Mesodermal cell (in vitro differentiated cells): ENCODE data around the gene SH2D4B.

Experiments
- H3K27ac ChIP-seq: 2 replicates; pipeline ENCODE4 v1.7.0; 2013; ENCODE audit warnings: mild to moderate bottlenecking, low read depth, low read length, moderate library complexity; ENCODE audit not compliant: severe bottlenecking
- H3K36me3 ChIP-seq: 2 replicates; pipeline ENCODE4 v1.7.1; 2013; ENCODE audit warnings: mild to moderate bottlenecking, low read length, moderate library complexity; ENCODE audit not compliant: control insufficient read depth, insufficient read depth
- H3K4me1 ChIP-seq: one replicate; pipeline ENCODE4 v1.7.1; 2013; ENCODE audit warnings: mild to moderate bottlenecking, low read length; ENCODE audit not compliant: insufficient read depth, control insufficient read depth, poor library complexity, severe bottlenecking
- H3K4me3 ChIP-seq: 2 replicates; pipeline ENCODE4 v1.7.0; 2013; ENCODE audit warnings: low read length, control low read depth, mild to moderate bottlenecking; ENCODE audit not compliant: insufficient read depth, poor library complexity, severe bottlenecking; ENCODE audit errors: extremely low read depth
- H3K9me3 ChIP-seq: 2 replicates; pipeline ENCODE4 v1.7.1; 2013; ENCODE audit warnings: mild to moderate bottlenecking, low read length, moderate library complexity; ENCODE audit not compliant: control insufficient read depth
- WGBS, 2 experiments: methylation state at CpG; one replicate each; pipeline ENCODE4 v1.1.5; 2013; ENCODE audit warnings: missing lambda C conversion rate in 2 of 2; ENCODE audit not compliant: insufficient coverage in 2 of 2; 5-methylcytosine and 5-hydroxymethylcytosine counted together

Gene SH2D4B

DNA sequence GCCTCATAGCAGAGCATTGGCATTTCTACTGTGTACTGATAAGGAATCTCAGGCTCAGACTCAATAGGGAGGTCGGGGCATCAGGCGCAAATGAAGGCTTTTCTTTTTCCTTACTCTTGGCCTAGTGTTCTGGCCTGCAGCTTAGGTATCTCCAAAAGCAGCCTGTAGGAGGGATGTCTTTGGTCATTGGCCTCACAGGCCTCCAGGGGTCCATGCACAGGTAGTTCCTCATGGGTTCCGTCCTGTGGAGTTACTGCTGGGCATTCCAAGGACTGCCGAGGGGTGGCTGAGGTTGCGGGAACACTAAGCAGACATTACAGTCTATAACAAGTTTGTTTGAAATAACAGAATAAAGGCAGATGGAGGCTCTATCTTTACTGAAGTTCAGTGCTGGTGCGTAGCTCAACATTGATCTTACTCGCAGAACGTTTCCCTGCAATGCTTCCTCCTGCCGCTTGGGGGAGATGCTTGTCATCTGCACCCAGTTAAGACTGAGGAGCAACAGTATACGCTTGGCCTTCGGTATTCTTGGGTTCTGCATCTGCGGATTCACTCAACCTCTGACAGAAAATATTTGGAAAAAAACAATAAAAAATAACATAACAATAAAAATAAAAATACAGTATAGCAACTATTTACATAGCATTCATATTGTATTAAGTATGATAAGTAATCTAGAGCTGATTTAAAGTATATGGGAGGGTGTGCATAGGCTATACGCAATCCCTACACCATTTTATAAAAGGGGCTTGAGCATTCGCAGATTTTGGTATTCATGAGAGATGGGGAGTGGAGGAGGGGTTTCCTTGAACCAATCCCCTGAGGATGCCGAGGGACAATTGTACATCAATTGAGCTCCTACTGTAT is 58.9 kb downstream of the SH2D4B start:
- H3K36me3 ChIP-seq, result no peaks in the 10 kb centered on the region
- H3K9me3 ChIP-seq, result no peaks in the 10 kb centered on the region
- no peak overlapping the region for H3K4me3 ChIP-seq
- H3K27ac ChIP-seq, result no peak overlapping the region
- 39 to 56% methylated on average over 6 of the region's 15 CpGs for WGBS, 2 experiments
- no peaks in the 10 kb centered on the region for H3K4me1 ChIP-seq

DNA sequence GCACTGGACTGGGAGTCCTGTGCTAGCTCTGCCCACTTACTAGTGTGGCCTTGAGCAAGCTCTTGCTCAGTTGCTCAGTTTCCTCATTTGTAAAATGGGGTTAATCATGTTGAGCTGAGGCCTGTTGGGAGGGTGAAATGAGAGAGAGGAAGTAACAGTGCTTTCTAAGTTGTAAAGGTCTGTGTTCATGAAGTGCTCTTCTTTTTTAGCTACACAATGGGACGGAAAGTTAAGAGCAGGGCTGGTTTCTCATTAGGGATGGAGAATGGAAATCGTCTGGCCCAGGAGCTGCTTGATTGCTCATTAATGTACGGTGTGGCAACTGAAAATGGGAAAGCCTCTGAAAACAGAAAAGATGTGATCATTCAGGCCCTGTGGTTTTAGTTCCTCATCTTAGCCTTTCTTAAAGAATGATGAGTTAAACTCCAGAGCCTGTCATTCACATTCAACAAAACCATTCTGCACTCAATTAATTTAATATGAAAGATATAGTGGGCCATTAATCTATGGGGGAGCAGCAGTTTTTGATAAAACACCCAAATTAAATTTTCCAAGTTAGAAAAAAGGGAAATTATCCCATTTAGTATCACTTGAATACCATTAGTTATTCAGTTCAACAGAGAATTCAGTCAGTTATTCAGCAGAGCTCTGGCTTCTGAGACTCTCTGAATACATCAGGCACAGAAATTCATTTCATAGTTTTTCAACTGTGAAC is 60.5 kb downstream of the SH2D4B start:
- Histone ChIP-seq H3K4me3 (no peak overlapping the region), H3K36me3 (no peaks in the 10 kb centered on the region), H3K4me1 (no peaks in the 10 kb centered on the region), H3K27ac (no peak overlapping the region), H3K9me3 (no peaks in the 10 kb centered on the region)
- 91 to 93% methylated on average over 3 of the region's 3 CpGs for WGBS, 2 experiments

DNA sequence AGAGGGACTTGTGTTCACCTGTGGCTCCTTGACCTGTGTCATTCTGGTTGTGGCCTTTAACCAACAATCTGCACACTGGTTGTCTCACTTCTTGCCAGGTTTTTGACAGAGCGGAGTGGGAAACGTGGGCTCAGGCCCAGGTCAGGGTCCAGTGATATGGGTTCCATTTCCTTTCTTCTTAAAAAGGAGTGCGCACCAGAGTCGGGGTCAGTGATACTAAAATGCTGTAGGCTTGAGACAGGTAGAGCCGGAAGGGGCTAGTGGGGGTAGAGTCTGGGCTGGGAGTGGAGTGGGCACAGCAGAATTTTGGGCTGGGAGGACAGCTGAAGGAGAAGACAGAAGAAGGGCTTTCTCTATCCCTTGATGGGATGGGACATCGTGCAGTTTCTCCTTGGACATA is 61.2 kb downstream of the SH2D4B start:
- WGBS, 2 experiments, result 92 to 93% methylated on average over 3 to 4 of the region's 6 CpGs
- H3K4me3 ChIP-seq, result no peak overlapping the region
- H3K27ac ChIP-seq, result no peak overlapping the region
- no peaks in the 10 kb centered on the region for H3K36me3 ChIP-seq
- no peaks in the 10 kb centered on the region for H3K9me3 ChIP-seq
- no peaks in the 10 kb centered on the region for H3K4me1 ChIP-seq

DNA sequence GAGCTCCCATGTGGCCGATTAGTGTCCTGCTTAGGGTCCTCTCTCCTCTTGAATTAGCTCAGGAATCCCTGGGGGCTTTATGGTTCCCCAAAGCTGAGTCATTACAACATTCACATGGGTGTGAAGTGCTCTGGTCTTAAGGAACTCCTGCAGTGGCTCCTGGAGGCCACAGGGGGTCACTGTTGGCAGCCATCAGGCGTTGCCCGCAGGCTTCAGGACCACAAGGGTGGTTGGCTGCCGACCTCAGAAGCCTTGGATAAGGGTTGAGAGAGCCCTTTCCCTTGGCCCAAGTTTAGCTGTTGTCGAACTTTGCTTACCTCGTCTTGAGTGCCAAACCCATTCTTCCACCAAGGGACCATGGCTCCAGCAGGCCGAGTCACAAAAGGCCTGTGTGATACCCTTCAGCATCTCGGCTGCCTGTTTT is 61.7 kb downstream of the SH2D4B start:
- Histone ChIP-seq H3K9me3 (no peaks in the 10 kb centered on the region), H3K4me1 (no peaks in the 10 kb centered on the region), H3K4me3 (no peak overlapping the region), H3K27ac (no peak overlapping the region), H3K36me3 (no peaks in the 10 kb centered on the region)
- WGBS, 2 experiments, result 20 to 23% methylated on average over 6 to 8 of the region's 8 CpGs

DNA sequence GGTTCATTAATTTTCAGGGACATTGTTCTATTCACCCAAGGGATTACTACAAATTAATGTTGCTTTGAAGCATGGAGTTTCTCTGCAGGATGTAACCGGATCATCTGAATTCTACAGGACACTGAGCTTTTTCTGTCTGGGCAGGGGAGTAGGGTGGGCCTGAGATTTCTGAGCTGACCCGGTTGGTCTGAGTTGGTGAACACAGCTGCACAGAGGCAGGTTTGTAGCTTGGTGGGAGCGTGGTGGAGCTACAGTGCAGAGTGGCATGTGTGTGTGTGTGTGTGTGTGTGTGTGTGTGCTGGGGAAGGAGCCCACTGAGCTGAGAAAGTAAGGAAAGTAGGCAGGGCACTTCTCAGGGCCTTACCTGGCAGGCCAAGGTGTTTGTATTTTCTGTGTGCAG is 62.6 kb downstream of the SH2D4B start:
- no peak overlapping the region for H3K4me3 ChIP-seq
- no peaks in the 10 kb centered on the region for H3K4me1 ChIP-seq
- no peaks in the 10 kb centered on the region for H3K9me3 ChIP-seq
- no peak overlapping the region for H3K27ac ChIP-seq
- WGBS, 2 experiments, result 87 to 90% methylated on average over 3 of the region's 3 CpGs
- no peaks in the 10 kb centered on the region for H3K36me3 ChIP-seq

DNA sequence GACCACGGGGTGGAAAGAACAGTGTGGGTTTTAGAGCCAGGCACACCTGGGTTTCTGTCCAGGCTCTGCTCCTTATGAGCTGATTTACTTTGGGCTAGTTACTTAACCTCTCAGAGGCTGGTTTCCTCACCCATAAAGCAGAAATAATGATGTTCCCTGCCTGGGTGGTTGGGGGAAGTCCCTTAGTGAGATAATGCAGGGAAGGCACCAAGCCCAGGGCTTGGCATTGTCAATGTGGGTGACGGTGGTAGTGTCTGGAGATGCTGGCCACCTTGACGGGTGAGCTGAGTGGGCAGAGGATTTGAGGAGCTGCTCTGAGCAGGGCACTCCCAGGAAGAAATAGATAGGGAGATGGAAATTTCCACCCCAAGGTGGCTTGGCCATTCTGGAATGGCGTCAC is 65.2 kb downstream of the SH2D4B start:
- Histone ChIP-seq H3K36me3 (no peaks in the 10 kb centered on the region), H3K4me3 (no peak overlapping the region), H3K27ac (no peak overlapping the region), H3K9me3 (no peaks in the 10 kb centered on the region), H3K4me1 (no peaks in the 10 kb centered on the region)
- 85 to 90% methylated on average over 2 to 3 of the region's 4 CpGs for WGBS, 2 experiments

DNA sequence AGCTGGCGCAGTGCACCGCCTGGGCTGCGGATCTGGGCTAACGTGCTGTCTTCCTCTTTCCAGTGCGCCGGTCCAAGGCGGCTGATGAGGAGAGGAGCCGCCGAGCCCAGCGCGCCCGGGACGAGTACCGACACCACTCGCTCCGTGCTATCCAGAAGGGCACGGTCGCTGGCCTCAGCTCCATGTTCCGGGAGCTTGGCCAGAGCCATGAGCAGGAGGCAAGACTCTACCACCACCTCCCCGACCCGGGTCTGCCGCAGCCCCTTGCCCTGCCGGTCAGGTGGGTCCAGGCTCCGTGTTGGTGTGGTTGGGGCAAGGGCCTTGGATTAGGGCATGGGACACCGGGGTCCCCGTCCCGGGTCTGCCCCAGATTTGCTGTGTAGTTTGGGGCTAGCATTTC is 65.8 kb downstream of the SH2D4B start:
- 96 to 97% methylated on average over 22 to 25 of the region's 27 CpGs for WGBS, 2 experiments
- no peaks in the 10 kb centered on the region for H3K9me3 ChIP-seq
- H3K27ac ChIP-seq, result no peak overlapping the region
- H3K4me3 ChIP-seq, result no peak overlapping the region
- no peaks in the 10 kb centered on the region for H3K36me3 ChIP-seq
- H3K4me1 ChIP-seq, result no peaks in the 10 kb centered on the region

DNA sequence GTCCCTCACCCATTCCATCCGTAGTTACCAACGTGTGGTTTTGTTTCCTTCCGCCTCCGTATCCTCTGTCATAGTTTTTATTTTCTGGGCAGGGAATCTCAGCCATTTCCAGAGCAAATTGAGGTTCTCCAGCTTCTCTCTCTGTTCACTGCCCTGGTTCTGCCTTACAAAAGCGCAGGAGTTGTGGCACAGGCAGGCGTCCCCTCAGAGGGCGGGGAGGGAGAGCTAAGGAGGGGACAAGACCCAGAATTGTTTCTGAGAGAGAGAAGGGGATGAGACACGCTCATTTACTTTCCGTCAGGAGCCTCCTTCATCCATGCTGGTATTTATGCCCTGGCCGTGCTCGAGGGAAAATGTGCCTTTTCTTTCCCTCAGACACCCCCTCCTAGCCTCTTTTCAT is 71.0 kb downstream of the SH2D4B start:
- Histone ChIP-seq H3K4me1 (no peaks in the 10 kb centered on the region), H3K27ac (no peak overlapping the region), H3K4me3 (no peak overlapping the region), H3K36me3 (no peaks in the 10 kb centered on the region), H3K9me3 (no peaks in the 10 kb centered on the region)
- 77 to 78% methylated on average over 8 to 9 of the region's 11 CpGs for WGBS, 2 experiments

DNA sequence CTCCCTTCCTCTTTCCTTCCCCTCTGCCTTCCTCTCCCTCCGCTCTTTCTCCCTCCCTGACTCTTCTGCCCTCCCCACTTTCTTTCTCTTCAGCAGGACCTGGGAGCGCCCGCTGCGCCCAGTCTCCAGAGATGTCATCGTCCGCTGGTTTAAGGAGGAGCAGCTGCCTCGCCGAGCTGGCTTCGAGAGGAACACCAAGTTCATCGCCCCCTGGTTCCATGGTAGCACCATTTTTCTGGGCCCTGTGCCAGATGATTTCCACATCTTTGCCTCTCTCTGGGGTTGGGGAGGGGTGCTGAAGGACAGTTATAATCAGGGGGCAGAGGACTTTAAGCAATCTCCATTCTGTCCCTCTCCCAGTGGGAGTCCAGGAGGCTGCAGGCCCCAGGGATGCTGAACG is 71.6 kb downstream of the SH2D4B start:
- Histone ChIP-seq H3K36me3 (no peaks in the 10 kb centered on the region), H3K9me3 (no peaks in the 10 kb centered on the region), H3K27ac (no peak overlapping the region), H3K4me3 (no peak overlapping the region), H3K4me1 (no peaks in the 10 kb centered on the region)
- WGBS, 2 experiments, result 92 to 100% methylated on average over 9 to 11 of the region's 11 CpGs

DNA sequence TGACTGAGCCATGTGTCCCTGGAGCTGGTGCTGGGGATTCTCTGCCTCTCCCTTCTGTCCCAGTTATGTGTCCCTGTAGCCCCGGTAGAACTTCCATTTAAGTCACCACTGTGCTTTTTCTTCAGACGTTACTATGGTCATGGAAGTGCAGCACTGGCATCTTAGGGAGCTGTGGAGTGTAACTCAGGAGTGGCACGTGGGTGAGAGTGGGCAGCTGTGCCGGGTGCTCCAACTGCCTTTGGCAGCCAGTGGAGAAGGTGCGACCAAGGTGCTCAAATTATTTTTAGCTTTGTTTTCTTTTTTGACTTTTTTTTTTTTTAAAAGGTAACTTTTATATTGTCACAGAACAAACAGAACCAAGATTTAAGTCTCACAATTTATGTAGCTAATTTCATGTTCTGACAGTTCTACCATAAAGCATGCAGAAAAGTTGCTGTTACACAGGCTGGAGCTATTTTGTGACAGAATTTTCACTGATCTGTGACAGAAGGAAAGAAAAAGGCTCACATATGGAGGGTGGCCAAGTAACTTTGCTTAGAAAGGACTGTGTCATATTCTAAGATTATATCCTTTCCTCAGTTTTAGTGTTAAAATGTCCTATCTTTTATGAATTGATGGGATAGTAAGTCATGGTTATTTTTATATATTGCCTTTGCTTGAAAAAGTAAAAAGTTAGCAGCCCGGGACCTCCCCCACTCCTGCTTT is 73.9 kb downstream of the SH2D4B start:
- no peaks in the 10 kb centered on the region for H3K4me1 ChIP-seq
- no peaks in the 10 kb centered on the region for H3K9me3 ChIP-seq
- H3K27ac ChIP-seq, result no peak overlapping the region
- 90 to 95% methylated on average over 2 to 4 of the region's 6 CpGs for WGBS, 2 experiments
- no peaks in the 10 kb centered on the region for H3K36me3 ChIP-seq
- H3K4me3 ChIP-seq, result no peak overlapping the region
